ENCODE data around the gene ZDHHC22.
A peak's percentile ranks its signal among the peaks of the same experiment; 100 is the strongest.

Gene ZDHHC22

GRCh38 chr14:77103951-77104350, 37.6 kb downstream of the ZDHHC22 start:
- DNase-seq (ENCODE audit: low spot score), result no peak

- DNase-seq (ENCODE audit: low spot score), result no peak
These were observed 38.1 kb downstream of the ZDHHC22 start for GRCh38 chr14:77103475-77103874.

- no peak for DNase-seq (ENCODE audit: low spot score)
These were observed 39.4 kb downstream of the ZDHHC22 start for GRCh38 chr14:77102154-77102553.

- DNase-seq (ENCODE audit: low spot score), result no peak
These were observed 40.6 kb downstream of the ZDHHC22 start for GRCh38 chr14:77100961-77101360.

GRCh38 chr14:77099425-77100167, 42.0 kb downstream of the ZDHHC22 start:
- no peak for DNase-seq (ENCODE audit: low spot score)

- DNase-seq (ENCODE audit: low spot score), result no peak
These were observed 42.9 kb downstream of the ZDHHC22 start for GRCh38 chr14:77098529-77099353.

GRCh38 chr14:77097700-77098528, 43.7 kb downstream of the ZDHHC22 start, which contains the start of gene CIPC:
Gene CIPC, plus strand, starts transcription at chr14:77098258. Its CDS starts 7,451 bp downstream, at chr14:77105709.
- peak; percentile 96 for DNase-seq (ENCODE audit: low spot score)

- no peak for DNase-seq (ENCODE audit: low spot score)
These were observed 44.4 kb downstream of the ZDHHC22 start for GRCh38 chr14:77097006-77097699.

- peak; percentile 66 for DNase-seq (ENCODE audit: low spot score)
These were observed 46.8 kb downstream of the ZDHHC22 start for GRCh38 chr14:77094672-77095284.

- no peak for DNase-seq (ENCODE audit: low spot score)
These were observed 48.9 kb downstream of the ZDHHC22 start for GRCh38 chr14:77092676-77093075.

- no peak for DNase-seq (ENCODE audit: low spot score)
These were observed 50.1 kb downstream of the ZDHHC22 start for GRCh38 chr14:77091518-77091917.

GRCh38 chr14:77088645-77089044, 52.9 kb downstream of the ZDHHC22 start:
- no peak for DNase-seq (ENCODE audit: low spot score)

GRCh38 chr14:77088219-77088618, 53.4 kb downstream of the ZDHHC22 start:
- DNase-seq (ENCODE audit: low spot score), result no peak

GRCh38 chr14:77087631-77088030, 54.0 kb downstream of the ZDHHC22 start:
- no peak for DNase-seq (ENCODE audit: low spot score)

GRCh38 chr14:77086951-77087350, 54.6 kb downstream of the ZDHHC22 start:
- no peak for DNase-seq (ENCODE audit: low spot score)

GRCh38 chr14:77086017-77086727, 55.4 kb downstream of the ZDHHC22 start:
- DNase-seq (ENCODE audit: low spot score), result no peak

GRCh38 chr14:77085538-77085937, 56.1 kb downstream of the ZDHHC22 start:
- no peak for DNase-seq (ENCODE audit: low spot score)

GRCh38 chr14:77084985-77085384, 56.6 kb downstream of the ZDHHC22 start:
- no peak for DNase-seq (ENCODE audit: low spot score)

- DNase-seq (ENCODE audit: low spot score), result no peak
These were observed 58.5 kb downstream of the ZDHHC22 start for GRCh38 chr14:77083082-77083481.

GRCh38 chr14:77082356-77082755, 59.2 kb downstream of the ZDHHC22 start:
- DNase-seq (ENCODE audit: low spot score), result no peak

All from HuH-7 (cell line).